Progenitor cell of endocrine pancreas (in vitro differentiated cells): ENCODE results near the gene RAB29. TPM values are rescaled to one million over a fixed set of nuclear protein-coding genes. Genes with fewer than 3 reads are reported as not detected.
A peak's percentile ranks its signal among the peaks of the same experiment; 100 is the strongest.

Experiments
- DNase-seq: peaks from one replicate; pipeline ENCODE4 v3.0.0; 2021; ENCODE audit warnings: low spot score; ENCODE audit not compliant: unreplicated experiment
- H3K27ac Mint-ChIP-seq: 2 replicates; pipeline ENCODE4 v1.8.0; 2021; ENCODE audit warnings: mild to moderate bottlenecking, moderate library complexity, mixed read lengths
- H3K27me3 Mint-ChIP-seq: 2 replicates; pipeline ENCODE4 v1.8.0; 2021; ENCODE audit warnings: mixed read lengths
- H3K36me3 Mint-ChIP-seq: 2 replicates; pipeline ENCODE4 v1.8.0; 2022; ENCODE audit warnings: mixed read lengths; ENCODE audit not compliant: insufficient read depth
- H3K4me1 Mint-ChIP-seq: 2 replicates; pipeline ENCODE4 v1.8.0; 2021; ENCODE audit warnings: low read depth, mixed read lengths
- H3K4me3 Mint-ChIP-seq: 2 replicates; pipeline ENCODE4 v1.8.0; 2021; ENCODE audit warnings: low read depth, mild to moderate bottlenecking, moderate library complexity, mixed read lengths
- H3K9me3 Mint-ChIP-seq: 2 replicates; pipeline ENCODE4 v1.8.0; 2021; ENCODE audit warnings: low read depth, mixed read lengths
- CTCF ChIP-seq: fragments of 200-600 bp; sonication (generic); IDR thresholded peaks from one replicate; pipeline ENCODE4 v1.5.0; 2021; ENCODE audit warnings: antibody characterized with exemption, mild to moderate bottlenecking; ENCODE audit not compliant: unreplicated experiment
- total RNA-seq: library from RNA; stranded (reverse); gene quantifications from 2 replicates; pipeline ENCODE4 v1.2.1, GENCODE V29; 2021

The RAB29 gene
- total RNA-seq, 1 donor from 2014 or later: 7.5 TPM

- Mint-ChIP-seq H3K9me3 (no peaks in the 10 kb centered on the region), H3K27me3 (no peaks in the 10 kb centered on the region), H3K4me3 (no peak overlapping the region), H3K27ac (no peak overlapping the region), H3K4me1 (peaks cover 7% of the 10 kb centered on the region), H3K36me3 (peaks cover 15% of the 10 kb centered on the region)
- no peak for DNase-seq
- TF ChIP-seq CTCF: no peak
Measured at GRCh38 chr1:205797168-205797567, 21.9 kb upstream of the RAB29 start.

GRCh38 chr1:205794011-205794730 is 18.9 kb upstream of the RAB29 start:
- Mint-ChIP-seq H3K27me3 (no peaks in the 10 kb centered on the region), H3K4me3 (no peak overlapping the region), H3K27ac (no peak overlapping the region), H3K36me3 (peaks cover 15% of the 10 kb centered on the region), H3K9me3 (no peaks in the 10 kb centered on the region), H3K4me1 (peaks cover 3% of the 10 kb centered on the region)
- no peak for TF ChIP-seq CTCF
- no peak for DNase-seq

- Mint-ChIP-seq H3K4me3 (no peak overlapping the region), H3K27me3 (no peaks in the 10 kb centered on the region), H3K27ac (no peak overlapping the region), H3K36me3 (peaks cover 9% of the 10 kb centered on the region), H3K9me3 (no peaks in the 10 kb centered on the region), H3K4me1 (peaks cover 3% of the 10 kb centered on the region)
- no peak for DNase-seq
- TF ChIP-seq CTCF: no peak
Measured at GRCh38 chr1:205792961-205793673, 17.8 kb upstream of the RAB29 start.

- peaks cover 9% of the 10 kb centered on the region for H3K36me3 Mint-ChIP-seq
- no peak for TF ChIP-seq CTCF
- no peaks in the 10 kb centered on the region for H3K9me3 Mint-ChIP-seq
- H3K4me3 Mint-ChIP-seq: no peak overlapping the region
- H3K27me3 Mint-ChIP-seq: no peaks in the 10 kb centered on the region
- peaks cover 1% of the 10 kb centered on the region for H3K4me1 Mint-ChIP-seq
- H3K27ac Mint-ChIP-seq: no peak overlapping the region
- no peak for DNase-seq
Measured at GRCh38 chr1:205792481-205792881, 17.2 kb upstream of the RAB29 start.

- peak; percentile 84 for TF ChIP-seq CTCF
- H3K4me3 Mint-ChIP-seq: no peak overlapping the region
- H3K36me3 Mint-ChIP-seq: peaks cover 6% of the 10 kb centered on the region
- H3K4me1 Mint-ChIP-seq: peaks cover 1% of the 10 kb centered on the region
- H3K9me3 Mint-ChIP-seq: no peaks in the 10 kb centered on the region
- no peaks in the 10 kb centered on the region for H3K27me3 Mint-ChIP-seq
- H3K27ac Mint-ChIP-seq: no peak overlapping the region
- peak; percentile 39 for DNase-seq
Measured at GRCh38 chr1:205791568-205792180, 16.4 kb upstream of the RAB29 start.
